T-helper 1 cell treated with Interleukin-12 subunit alpha and Interleukin-12 subunit beta and Interleukin-4 antibody, amounts not matched to agents 30 μg/mL and 1 μg/mL, for 36 hours (primary cell): ENCODE measurements around the gene KCNH1.

Source experiments
- H3K27ac Mint-ChIP-seq: one replicate; pipeline ENCODE4 v1.8.0; 2021; ENCODE audit warnings: mild to moderate bottlenecking, mixed read lengths
- H3K27me3 Mint-ChIP-seq: one replicate; pipeline ENCODE4 v1.8.0; 2021; ENCODE audit warnings: low read depth, mixed read lengths
- H3K36me3 Mint-ChIP-seq: one replicate; pipeline ENCODE4 v1.8.0; 2021; ENCODE audit warnings: low read depth, mixed read lengths
- H3K4me1 Mint-ChIP-seq: one replicate; pipeline ENCODE4 v1.8.0; 2021; ENCODE audit warnings: low read depth, mixed read lengths
- H3K4me3 Mint-ChIP-seq: one replicate; pipeline ENCODE4 v1.8.0; 2021; ENCODE audit warnings: mild to moderate bottlenecking, moderate library complexity, mixed read lengths
- H3K9me3 Mint-ChIP-seq: one replicate; pipeline ENCODE4 v1.8.0; 2021; ENCODE audit warnings: mixed read lengths

Gene KCNH1

DNA sequence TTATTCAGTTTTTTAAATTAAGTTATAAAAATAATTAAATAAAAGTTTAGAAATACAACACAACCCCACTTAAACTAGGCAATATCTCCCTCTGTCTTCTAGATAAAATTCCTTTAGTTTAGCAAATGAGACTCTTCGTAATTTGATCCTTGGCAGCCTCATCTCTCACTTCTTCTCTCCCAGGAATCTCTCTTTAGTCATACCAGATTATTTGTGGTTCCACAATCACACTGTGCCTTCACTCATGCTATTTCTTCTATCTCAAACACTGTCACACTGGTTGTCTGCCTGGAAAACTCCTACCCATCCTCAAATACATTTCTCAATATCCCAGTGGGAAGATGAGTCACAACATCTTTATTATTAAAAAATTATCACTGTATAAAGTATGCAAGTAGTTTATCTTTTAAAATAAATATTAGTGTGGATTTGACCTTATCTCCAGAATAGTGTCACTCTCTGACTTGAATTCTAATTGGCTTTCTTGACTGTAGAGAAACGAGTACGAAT, 195.5 kb downstream of the KCNH1 start:
- no peak overlapping the region for H3K27ac Mint-ChIP-seq
- no peaks in the 10 kb centered on the region for H3K9me3 Mint-ChIP-seq
- H3K4me1 Mint-ChIP-seq = peaks cover 3% of the 10 kb centered on the region
- no peaks in the 10 kb centered on the region for H3K36me3 Mint-ChIP-seq
- no peak overlapping the region for H3K4me3 Mint-ChIP-seq
- no peaks in the 10 kb centered on the region for H3K27me3 Mint-ChIP-seq

DNA sequence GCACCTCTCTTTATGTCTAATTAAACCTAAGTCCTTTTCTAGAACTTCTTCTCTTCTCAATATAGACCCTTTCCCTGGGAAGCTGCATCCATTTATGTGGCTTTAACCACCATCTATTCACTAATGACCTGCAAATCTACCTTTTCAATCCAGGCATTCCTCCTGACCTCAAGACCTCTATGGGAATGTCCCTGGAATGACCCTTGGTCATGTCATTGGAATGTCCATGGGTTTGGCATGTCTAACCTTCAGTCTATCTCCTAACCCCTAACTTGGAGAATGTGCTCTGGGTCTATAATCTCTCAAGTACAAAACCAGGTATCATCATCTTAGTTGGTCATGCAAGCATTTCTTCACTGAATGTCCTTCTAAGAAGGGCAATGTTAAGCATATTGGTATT, 196.1 kb downstream of the KCNH1 start:
- H3K9me3 Mint-ChIP-seq = no peaks in the 10 kb centered on the region
- peaks cover 3% of the 10 kb centered on the region for H3K4me1 Mint-ChIP-seq
- H3K27ac Mint-ChIP-seq = no peak overlapping the region
- H3K36me3 Mint-ChIP-seq = no peaks in the 10 kb centered on the region
- H3K4me3 Mint-ChIP-seq = no peak overlapping the region
- no peaks in the 10 kb centered on the region for H3K27me3 Mint-ChIP-seq

DNA sequence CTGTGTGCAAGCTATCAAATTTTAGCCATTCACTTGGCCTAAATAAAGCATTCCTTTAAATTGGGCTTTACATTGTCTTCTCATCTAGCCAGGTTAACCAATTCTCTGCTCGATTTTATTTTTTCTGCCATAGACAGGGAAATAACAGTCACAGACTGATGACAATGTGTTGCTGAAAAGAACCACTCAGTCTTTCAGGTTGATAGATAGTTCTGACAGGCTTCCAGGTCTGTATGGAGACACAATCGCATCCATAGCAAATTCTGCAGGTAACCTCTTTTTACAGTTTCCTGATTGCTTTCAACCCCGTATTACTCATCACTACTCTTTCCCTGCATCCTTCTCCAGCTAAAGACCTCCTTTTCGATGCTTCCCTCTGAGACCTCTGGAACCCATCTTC, 198.0 kb downstream of the KCNH1 start:
- Mint-ChIP-seq H3K4me3 (no peak overlapping the region), H3K36me3 (no peaks in the 10 kb centered on the region), H3K9me3 (no peaks in the 10 kb centered on the region), H3K27ac (no peak overlapping the region), H3K4me1 (peaks cover 3% of the 10 kb centered on the region), H3K27me3 (no peaks in the 10 kb centered on the region)

DNA sequence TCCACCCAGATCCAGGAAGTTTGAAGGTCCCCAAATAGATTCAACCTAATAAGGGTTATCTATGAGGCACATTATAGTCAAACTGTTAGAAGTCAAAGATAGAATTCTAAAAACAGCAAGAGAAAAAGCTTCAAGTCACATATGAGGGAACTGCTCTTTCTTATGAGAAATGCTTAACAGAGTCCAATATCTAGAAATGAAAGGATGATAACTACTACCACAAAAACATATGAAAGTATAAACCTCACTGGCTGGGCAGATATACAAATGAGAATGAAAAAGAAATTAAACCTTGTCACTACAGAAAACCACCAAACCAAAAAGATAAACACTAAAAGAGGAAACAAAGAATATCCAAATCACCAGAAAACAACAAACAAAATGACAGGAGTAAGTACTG, 201.8 kb downstream of the KCNH1 start:
- Mint-ChIP-seq H3K27ac (no peak overlapping the region), H3K27me3 (no peaks in the 10 kb centered on the region)

DNA sequence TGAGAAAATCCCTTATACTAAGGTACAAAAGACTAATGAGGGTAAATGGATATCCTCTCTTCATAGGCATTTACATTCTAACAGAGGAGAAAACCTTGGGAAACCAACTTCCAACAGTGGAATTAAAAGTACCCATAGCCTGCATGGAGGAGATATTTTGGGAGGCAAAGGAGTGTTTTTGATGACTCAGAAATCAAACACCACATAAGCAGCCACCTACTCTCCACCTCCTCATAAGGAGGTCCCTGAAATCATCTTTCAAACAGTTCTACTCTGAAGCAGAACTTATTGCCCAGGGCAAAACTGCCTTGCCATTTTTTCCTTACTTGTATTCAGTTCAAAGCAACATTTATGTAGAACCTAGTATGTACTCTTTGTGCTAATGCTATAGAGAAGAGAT, 211.3 kb downstream of the KCNH1 start:
- Mint-ChIP-seq H3K36me3 (no peaks in the 10 kb centered on the region), H3K27ac (no peak overlapping the region), H3K4me3 (no peak overlapping the region), H3K9me3 (peaks cover 2% of the 10 kb centered on the region), H3K27me3 (no peaks in the 10 kb centered on the region), H3K4me1 (no peaks in the 10 kb centered on the region)

More for the DNA sequence above, 201.8 kb downstream of the KCNH1 start:
- Mint-ChIP-seq H3K4me1 (no peaks in the 10 kb centered on the region), H3K4me3 (no peak overlapping the region), H3K9me3 (peaks cover 5% of the 10 kb centered on the region), H3K36me3 (no peaks in the 10 kb centered on the region)

DNA sequence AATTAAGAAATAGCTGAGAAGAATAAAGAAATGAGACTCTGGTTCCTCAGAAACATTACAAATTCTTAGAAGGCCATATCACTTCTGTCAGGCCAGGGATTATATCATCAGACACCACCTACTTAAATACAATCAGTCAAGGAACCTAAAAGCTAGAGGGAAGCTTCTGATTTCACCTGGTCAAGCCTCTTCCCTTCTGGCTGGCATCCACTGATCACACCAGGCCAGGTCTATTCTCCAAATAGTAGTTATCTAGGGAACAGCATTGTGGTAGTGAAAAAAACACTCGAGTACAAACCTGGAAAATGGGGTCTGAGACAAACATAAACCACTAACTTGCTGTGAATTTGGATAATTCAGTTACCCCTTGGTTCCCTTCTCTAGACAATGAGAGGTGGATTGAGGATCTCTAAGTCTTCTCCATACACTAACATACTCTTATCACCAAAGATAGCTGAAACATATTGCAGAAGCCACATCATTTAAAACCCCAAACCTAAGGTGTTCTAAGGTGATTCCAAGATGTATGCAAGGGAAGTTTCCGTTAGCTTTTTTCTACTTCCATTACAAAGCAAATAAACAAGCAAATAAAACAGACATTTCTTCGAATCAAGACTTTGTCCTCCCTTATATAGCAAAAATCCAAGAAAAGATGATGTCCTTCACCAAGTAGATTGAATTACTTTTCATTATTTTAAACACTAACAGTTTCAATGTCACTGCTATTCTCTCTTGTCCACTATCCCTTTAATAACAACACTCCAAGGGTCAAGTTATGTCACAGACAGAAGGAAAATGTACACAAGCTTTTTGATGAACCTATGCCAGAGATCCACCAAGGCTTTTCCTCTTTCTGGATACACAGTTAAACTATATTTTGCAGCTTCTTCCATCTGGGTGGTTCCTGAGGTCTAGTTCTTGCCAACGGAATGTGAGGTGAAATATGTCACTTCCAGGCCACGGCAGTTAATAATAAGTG, 212.9 kb downstream of the KCNH1 start:
- H3K4me1 Mint-ChIP-seq = no peaks in the 10 kb centered on the region
- H3K36me3 Mint-ChIP-seq = no peaks in the 10 kb centered on the region
- H3K9me3 Mint-ChIP-seq = no peaks in the 10 kb centered on the region
- H3K27me3 Mint-ChIP-seq = no peaks in the 10 kb centered on the region
- H3K4me3 Mint-ChIP-seq = no peak overlapping the region
- no peak overlapping the region for H3K27ac Mint-ChIP-seq

DNA sequence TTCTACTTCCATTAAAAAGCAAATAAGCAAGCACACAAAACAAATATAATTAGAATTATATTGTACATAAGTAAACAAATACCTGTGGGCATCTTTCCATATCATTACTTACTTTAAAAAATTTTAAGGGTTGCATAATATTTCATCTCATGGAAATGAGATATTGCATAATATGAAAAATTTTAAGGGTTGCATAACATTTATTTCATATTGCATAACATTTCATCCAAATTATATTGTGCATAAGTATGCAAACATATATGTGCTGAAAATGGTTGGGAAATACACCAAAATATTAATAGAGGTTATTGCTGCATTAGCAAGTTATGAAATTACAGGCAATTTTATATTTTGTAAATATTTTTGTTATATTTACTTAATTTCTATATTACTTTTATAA, 213.7 kb downstream of the KCNH1 start:
- H3K4me3 Mint-ChIP-seq = no peak overlapping the region
- no peaks in the 10 kb centered on the region for H3K36me3 Mint-ChIP-seq
- H3K9me3 Mint-ChIP-seq = no peaks in the 10 kb centered on the region
- no peaks in the 10 kb centered on the region for H3K27me3 Mint-ChIP-seq
- H3K27ac Mint-ChIP-seq = no peak overlapping the region
- H3K4me1 Mint-ChIP-seq = no peaks in the 10 kb centered on the region

DNA sequence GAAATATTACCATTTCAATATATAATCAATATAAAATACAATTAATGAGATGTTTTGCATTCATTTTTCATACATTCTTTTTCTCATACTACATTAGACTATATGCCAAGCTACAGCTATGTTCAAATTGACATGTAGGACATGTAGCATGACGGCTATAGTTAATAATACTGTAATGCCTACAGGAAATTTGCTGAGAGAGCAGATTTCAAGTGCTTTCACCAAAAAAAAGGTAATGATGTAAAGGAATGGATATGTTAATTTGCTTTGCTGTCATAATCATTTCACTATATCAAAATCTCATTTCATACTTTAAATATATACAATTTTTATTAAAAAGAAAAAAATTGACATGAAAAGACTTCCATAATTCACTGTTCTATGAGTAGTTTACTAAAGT, 215.1 kb downstream of the KCNH1 start:
- no peak overlapping the region for H3K4me3 Mint-ChIP-seq
- no peaks in the 10 kb centered on the region for H3K4me1 Mint-ChIP-seq
- H3K27ac Mint-ChIP-seq = no peak overlapping the region
- no peaks in the 10 kb centered on the region for H3K36me3 Mint-ChIP-seq
- no peaks in the 10 kb centered on the region for H3K9me3 Mint-ChIP-seq
- no peaks in the 10 kb centered on the region for H3K27me3 Mint-ChIP-seq

DNA sequence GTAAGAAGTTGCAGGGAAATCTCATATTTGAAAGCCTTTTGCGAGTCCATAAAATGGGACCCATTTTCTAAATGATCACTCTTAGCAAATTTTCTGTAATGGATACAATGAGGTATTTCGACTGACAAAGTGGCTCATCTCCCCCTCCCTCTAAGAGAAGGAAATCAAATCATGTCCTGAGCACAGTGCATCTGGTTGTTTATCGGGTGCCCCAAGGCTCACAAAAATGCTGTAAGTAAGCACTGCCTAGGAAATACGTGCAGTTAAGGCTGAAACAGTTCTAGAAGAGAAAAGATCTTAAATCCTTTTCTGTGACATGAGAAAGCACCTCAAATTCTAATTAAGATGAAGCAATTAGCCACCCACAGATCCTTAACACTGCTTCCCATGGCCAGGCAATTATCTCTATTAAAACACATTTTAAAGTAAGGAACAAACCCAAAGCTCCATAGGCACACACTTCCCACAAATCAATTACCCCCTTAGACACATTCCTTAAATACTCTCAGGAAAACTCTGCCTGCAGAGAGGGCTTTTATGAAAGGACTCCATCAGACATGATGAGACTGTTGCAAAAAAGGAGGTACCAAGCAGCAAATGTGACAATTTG, 216.3 kb downstream of the KCNH1 start:
- Mint-ChIP-seq H3K27me3 (peaks cover under 1% of the 10 kb centered on the region), H3K4me3 (no peak overlapping the region), H3K4me1 (no peaks in the 10 kb centered on the region), H3K27ac (no peak overlapping the region), H3K9me3 (no peaks in the 10 kb centered on the region), H3K36me3 (no peaks in the 10 kb centered on the region)

DNA sequence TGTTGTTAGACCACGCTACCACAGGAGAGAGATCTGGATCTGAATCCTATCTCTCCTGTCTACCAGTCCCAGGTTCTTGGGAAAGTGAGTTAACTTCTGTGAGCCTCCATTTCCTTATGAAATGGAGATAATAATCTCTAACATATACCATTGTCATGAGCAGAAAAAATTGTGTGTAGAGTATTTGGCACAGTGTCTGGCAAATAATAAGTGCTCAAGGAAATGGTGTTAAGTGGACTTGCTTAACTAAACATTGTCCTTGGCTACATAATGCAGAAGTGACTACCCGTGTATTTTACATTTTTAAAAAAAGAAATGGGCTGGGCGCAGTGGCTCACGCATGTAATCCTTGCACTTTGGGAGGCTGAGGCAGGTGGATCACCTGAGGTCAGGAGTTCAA, 217.4 kb downstream of the KCNH1 start:
- Mint-ChIP-seq H3K4me1 (no peaks in the 10 kb centered on the region), H3K9me3 (no peaks in the 10 kb centered on the region), H3K27ac (no peak overlapping the region), H3K36me3 (no peaks in the 10 kb centered on the region), H3K27me3 (peaks cover 5% of the 10 kb centered on the region), H3K4me3 (no peak overlapping the region)

DNA sequence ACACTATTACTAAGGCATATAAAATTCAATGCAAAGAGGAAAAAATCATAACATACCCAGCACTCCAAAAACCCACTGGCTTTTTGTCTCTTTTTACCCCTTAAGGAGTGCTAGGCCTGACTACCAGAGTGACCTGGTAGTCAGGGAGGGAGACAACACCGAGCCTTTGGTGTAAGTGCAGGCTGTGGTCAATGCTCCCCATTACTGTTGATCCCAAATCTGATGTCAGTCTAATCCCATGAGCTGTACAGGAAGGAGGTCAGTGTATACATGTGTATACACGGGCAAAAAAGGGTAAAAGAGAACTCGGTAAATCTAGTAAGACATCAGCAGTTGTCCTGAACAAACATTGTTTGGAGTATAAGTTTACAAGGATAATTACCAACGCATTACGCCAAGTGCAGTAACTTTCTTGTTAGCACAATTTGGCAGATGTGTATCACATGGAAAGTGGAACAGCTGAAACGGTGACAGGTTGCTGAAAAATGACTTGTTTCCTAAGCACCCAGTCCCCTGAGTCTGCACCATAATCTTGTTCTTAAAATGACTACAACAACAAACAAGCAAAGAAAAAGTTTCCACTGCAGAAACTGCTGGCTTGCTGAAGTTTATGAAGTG, 217.9 kb downstream of the KCNH1 start:
- no peak overlapping the region for H3K4me3 Mint-ChIP-seq
- no peaks in the 10 kb centered on the region for H3K36me3 Mint-ChIP-seq
- no peak overlapping the region for H3K27ac Mint-ChIP-seq
- peaks cover 5% of the 10 kb centered on the region for H3K27me3 Mint-ChIP-seq
- H3K4me1 Mint-ChIP-seq = no peaks in the 10 kb centered on the region
- H3K9me3 Mint-ChIP-seq = no peaks in the 10 kb centered on the region

DNA sequence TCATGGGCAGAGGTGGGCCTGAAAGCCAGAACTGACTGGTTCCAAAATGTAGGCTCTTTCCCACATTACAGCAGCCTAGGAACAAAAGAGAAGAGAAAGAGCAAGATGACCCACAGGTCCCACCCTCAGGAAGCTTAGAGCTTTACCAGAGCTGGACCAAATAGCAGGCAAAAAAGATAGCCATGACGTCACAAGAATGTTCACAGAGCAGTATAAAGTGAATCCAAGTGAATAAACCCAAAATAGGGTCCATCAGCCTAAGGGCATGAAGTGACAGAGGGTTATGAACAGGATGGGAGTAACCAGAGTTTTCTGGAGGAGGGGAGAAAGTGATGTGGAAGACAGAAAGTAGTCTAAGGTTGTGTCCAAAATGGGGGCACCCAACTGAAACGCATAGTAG, 221.2 kb downstream of the KCNH1 start:
- no peak overlapping the region for H3K4me3 Mint-ChIP-seq
- H3K9me3 Mint-ChIP-seq = no peaks in the 10 kb centered on the region
- no peaks in the 10 kb centered on the region for H3K4me1 Mint-ChIP-seq
- peaks cover 5% of the 10 kb centered on the region for H3K27me3 Mint-ChIP-seq
- H3K27ac Mint-ChIP-seq = no peak overlapping the region
- no peaks in the 10 kb centered on the region for H3K36me3 Mint-ChIP-seq

DNA sequence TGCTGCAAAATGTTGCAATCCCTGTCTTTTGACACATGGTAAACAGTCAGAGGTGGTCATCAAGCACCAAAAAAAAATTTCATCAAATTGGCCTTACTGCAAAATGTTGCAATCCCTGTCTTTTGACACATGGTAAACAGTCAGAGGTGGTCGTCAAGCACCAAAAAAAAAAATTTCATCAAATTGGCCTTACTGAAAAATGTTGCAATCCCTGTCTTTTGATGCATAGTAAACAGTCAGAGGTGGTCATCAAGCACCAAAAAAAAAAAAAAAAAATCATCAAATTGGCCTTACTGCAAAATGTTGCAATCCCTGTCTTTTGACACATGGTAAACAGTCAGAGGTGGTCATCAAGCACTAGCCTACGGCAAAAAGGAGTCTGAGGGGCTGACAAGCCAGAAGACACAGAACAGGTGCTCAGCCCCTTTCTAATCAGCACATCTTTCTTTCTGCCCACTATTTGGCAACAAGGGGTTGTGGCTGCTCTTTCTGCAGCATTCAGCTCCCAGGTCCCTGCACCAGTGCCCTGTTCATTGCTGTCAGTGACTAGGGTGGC, 223.8 kb downstream of the KCNH1 start:
- H3K4me3 Mint-ChIP-seq = no peak overlapping the region
- no peaks in the 10 kb centered on the region for H3K9me3 Mint-ChIP-seq
- no peaks in the 10 kb centered on the region for H3K36me3 Mint-ChIP-seq
- H3K4me1 Mint-ChIP-seq = no peaks in the 10 kb centered on the region
- peaks cover 5% of the 10 kb centered on the region for H3K27me3 Mint-ChIP-seq
- H3K27ac Mint-ChIP-seq = no peak overlapping the region

DNA sequence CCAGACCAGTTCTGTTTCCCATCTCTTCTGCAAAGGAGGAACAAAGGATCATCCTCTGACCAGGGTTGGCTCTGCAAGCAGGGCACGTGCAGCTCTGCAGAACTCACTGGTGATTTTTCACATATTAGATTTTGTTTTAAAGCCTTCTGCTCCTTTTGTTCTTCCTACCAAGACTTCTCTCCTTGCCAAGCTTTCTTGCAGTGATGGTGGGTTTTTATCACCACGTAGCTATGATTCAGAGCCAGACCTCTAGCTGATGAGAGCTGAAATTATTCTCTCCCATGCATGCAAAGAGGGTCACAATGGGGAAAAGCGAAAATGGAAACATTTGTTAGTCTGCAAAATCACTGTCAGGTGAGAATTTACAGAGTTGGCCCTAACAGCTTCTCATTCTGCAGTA, 225.2 kb downstream of the KCNH1 start:
- no peaks in the 10 kb centered on the region for H3K4me1 Mint-ChIP-seq
- H3K4me3 Mint-ChIP-seq = no peak overlapping the region
- no peak overlapping the region for H3K27ac Mint-ChIP-seq
- H3K9me3 Mint-ChIP-seq = no peaks in the 10 kb centered on the region
- no peaks in the 10 kb centered on the region for H3K36me3 Mint-ChIP-seq
- peaks cover 5% of the 10 kb centered on the region for H3K27me3 Mint-ChIP-seq
